GM12878 (cell line): ENCODE results near the gene ING5. TPM values are rescaled to one million over a fixed set of nuclear protein-coding genes. Genes with fewer than 3 reads are reported as not detected.

ENCODE experiments used
- ATAC-seq: fragments of 200-7000 bp; cut with Tn5 transposase; 3 replicates; pipeline ENCODE4 v1.9.1; 2020; ENCODE audit warnings: mild to moderate bottlenecking, moderate library complexity
- BruUV-seq: library from RNA; stranded (reverse); fragments of 400-500 nt; replicated peaks from 2 replicates; lab custom pipeline; 2021; lab: Mats Ljungman, UMichigan
- CTCF ChIA-PET: fragments of 300-600 bp; sonication (Branson Sonifier 250); formaldehyde crosslinking; extraction: SDS; loops from one replicate; lab custom pipeline; 2021; ENCODE audit warnings: inconsistent platforms; lab: Yijun Ruan, JAX
- POLR2A ChIA-PET: fragments of 350-600 bp; formaldehyde crosslinking; extraction: SDS; loops from one replicate; lab custom pipeline; 2021; ENCODE audit warnings: inconsistent platforms; lab: Charles Lee
- RAD21 ChIA-PET: fragments of 300-600 bp; sonication (Branson Sonifier 250); formaldehyde crosslinking; loops from one replicate; lab custom pipeline; 2023; ENCODE audit warnings: antibody characterized with exemption; ENCODE audit not compliant: unreplicated experiment; lab: Charles Lee
- SMC1A ChIA-PET: fragments of 300-600 bp; sonication (Branson Sonifier 250); formaldehyde crosslinking; loops from one replicate; lab custom pipeline; 2023; ENCODE audit not compliant: unreplicated experiment, uncharacterized antibody; lab: Charles Lee
- DNase-seq: peaks from one replicate; pipeline ENCODE4 v3.0.0-alpha.2; 2011; ENCODE audit warnings: low read depth, low spot score
- FAIRE-seq: peaks from 3 replicates; lab custom pipeline; 2011; peaks lifted over from hg19 to GRCh38; lab: Jason Lieb, UNC
- H2AFZ ChIP-seq: 2 replicates; pipeline ENCODE4 v1.6.0; 2011; ENCODE audit warnings: low read depth, low read length, control low read depth; ENCODE audit not compliant: control insufficient read depth
- H3K27ac ChIP-seq: 2 replicates; pipeline ENCODE4 v1.5.1; 2011; ENCODE audit warnings: control low read depth; ENCODE audit not compliant: control insufficient read depth, insufficient read depth
- H3K27me3 ChIP-seq, 2 experiments: replicated peaks in 1 of 2; 2 replicates each; pipeline versions ENCODE4 v1.6.0 to v1.6.1; 2011; ENCODE audit warnings: low read length in 1 of 2; ENCODE audit not compliant: control insufficient read depth in 2 of 2, insufficient read depth in 2 of 2
- H3K36me3 ChIP-seq, 2 experiments: 2 replicates each; pipeline ENCODE4 v1.5.1; 2011; ENCODE audit warnings: low read length in 1 of 2; ENCODE audit not compliant: control insufficient read depth in 2 of 2, insufficient read depth in 2 of 2
- H3K4me1 ChIP-seq: 2 replicates; pipeline ENCODE4 v1.6.1; 2011; ENCODE audit warnings: mild to moderate bottlenecking, low read length, moderate library complexity, mixed read lengths; ENCODE audit not compliant: control insufficient read depth, insufficient read depth
- H3K4me2 ChIP-seq: 2 replicates; pipeline ENCODE4 v1.6.0; 2011; ENCODE audit warnings: control low read depth; ENCODE audit not compliant: control insufficient read depth, insufficient read depth
- H3K4me3 ChIP-seq: fragments of 200-600 bp; sonication (generic); 2 replicates; pipeline ENCODE4 v1.5.1; 2016
- H3K79me2 ChIP-seq: 2 replicates; pipeline ENCODE4 v1.6.0; 2011; ENCODE audit warnings: low read length; ENCODE audit not compliant: control insufficient read depth, insufficient read depth
- H3K9ac ChIP-seq: 2 replicates; pipeline ENCODE4 v1.8.0; 2011; ENCODE audit warnings: low read length, control low read depth, mixed read lengths; ENCODE audit not compliant: control insufficient read depth, insufficient read depth
- H3K9me3 ChIP-seq: replicated peaks from 3 replicates; pipeline ENCODE4 v1.5.1; 2011; ENCODE audit warnings: mild to moderate bottlenecking, low read length; ENCODE audit not compliant: control insufficient read depth, insufficient read depth
- H4K20me1 ChIP-seq: 2 replicates; pipeline ENCODE4 v1.6.0; 2011; ENCODE audit not compliant: control insufficient read depth, insufficient read depth
- BMI1 ChIP-seq: fragments of 450-650 bp; IDR thresholded peaks from 2 replicates; pipeline ENCODE4 v1.6.1; 2016; ENCODE audit warnings: mild to moderate bottlenecking, moderate library complexity, borderline replicate concordance
- EED ChIP-seq: sonication (generic); IDR thresholded peaks from 2 replicates; pipeline ENCODE4 v1.6.1; 2016; ENCODE audit warnings: antibody characterized with exemption, low read depth
- GABPA ChIP-seq: IDR thresholded peaks from 2 replicates; pipeline ENCODE4 v1.6.1; 2014; ENCODE audit warnings: antibody characterized with exemption, low read depth, mild to moderate bottlenecking, inconsistent platforms
- POLR2A ChIP-seq: IDR thresholded peaks from 2 replicates; pipeline ENCODE4 v1.6.1; 2011; ENCODE audit warnings: low read depth, mild to moderate bottlenecking, low read length
- RBBP5 ChIP-seq: fragments of 200-600 bp; sonication (generic); conservative IDR thresholded peaks from 2 replicates; pipeline ENCODE4 v1.6.1; 2016
- SIN3A ChIP-seq: IDR thresholded peaks from 2 replicates; pipeline ENCODE4 v1.6.1; 2012; ENCODE audit warnings: low read depth, low read length, improper control_type of control experiment
- SMC3 ChIP-seq: IDR thresholded peaks from 2 replicates; pipeline ENCODE4 v1.6.1; 2011; ENCODE audit warnings: low read length, improper control_type of control experiment, borderline replicate concordance
- TAF1 ChIP-seq: IDR thresholded peaks from 2 replicates; pipeline ENCODE4 v1.6.1; 2011; ENCODE audit warnings: mild to moderate bottlenecking, low read depth, low read length, borderline replicate concordance
- ZBTB4 ChIP-seq: fragments of 450-650 bp; formaldehyde crosslinking; IDR thresholded peaks from 2 replicates; pipeline ENCODE4 v1.4.0; 2022; ENCODE audit warnings: mild to moderate bottlenecking, moderate library complexity
- ZNF592 ChIP-seq: fragments of 450-650 bp; IDR thresholded peaks from 2 replicates; pipeline ENCODE4 v1.6.1; 2017; ENCODE audit warnings: mild to moderate bottlenecking, moderate library complexity
- WGBS: methylation state at CpG from one replicate; pipeline ENCODE4 v1.1.6; 2016; ENCODE audit warnings: low lambda C conversion rate; ENCODE audit not compliant: insufficient replicate concordance, insufficient coverage; ENCODE audit errors: missing lambda C conversion rate; 5-methylcytosine and 5-hydroxymethylcytosine counted together
- in situ Hi-C: fragments of 300-500 bp; cut with MboI; formaldehyde crosslinking; loops from 9 replicates; pipeline ENCODE4 v1.14.3; 2018; ENCODE audit warnings: mixed read lengths
- intact Hi-C: fragments of 100-400 bp; cut with micrococcal nuclease; formaldehyde crosslinking; loops from one replicate; pipeline ENCODE4 v1.14.2; 2022; ENCODE audit not compliant: unreplicated experiment
- polyA plus RNA-seq, 11 experiments: library from polyadenylated mRNA; depleted of rRNA in 4 of 11; unstranded in 6 of 11; stranded (reverse) in 5 of 11; fragments of >200 nt; fragmentation: Nextera tagmentation in 4 of 11; fragmentation: Illumina TruSeq in 1 of 11; extraction: Ambion mirVana in 4 of 11; extraction: Trizol in 1 of 11; gene quantifications; 1 replicate in 1 of 11; 2 replicates in 10 of 11; pipeline versions ENCODE4 v1.2.1 to v1.2.3, GENCODE V29; 2011 to 2016; ENCODE audit warnings: inconsistent platforms in 2 of 11, missing spikeins in 2 of 11, low read depth in 1 of 11
- total RNA-seq, 4 experiments: library from RNA; depleted of rRNA in 3 of 4; stranded (reverse); fragments of >200 nt in 3 of 4; fragmentation: Illumina TruSeq in 1 of 4; extraction: Trizol in 1 of 4; gene quantifications; 2 replicates each; pipeline versions ENCODE4 v1.2.1 to v1.2.3, GENCODE V29; 2013 to 2021

The ING5 gene
- total and polyA plus RNA-seq, 10 of the 15 experiments (the other 5 are each of a cell fraction or from before 2014, with no cell fraction given), result 10.0 to 46.1 (median 27.2) TPM

GRCh38 chr2:241767464-241768250, 65.8 kb downstream of the ING5 start:
- H3K27ac ChIP-seq, result no peak overlapping the region
- BruUV-seq, result no TSS peak
- CTCF ChIA-PET, result no interaction called here
- H3K27me3 ChIP-seq, result no peaks in the 10 kb centered on the region
- H2AFZ ChIP-seq, result no peak overlapping the region
- no peaks in the 10 kb centered on the region for H4K20me1 ChIP-seq
- ATAC-seq (no peak), FAIRE-seq (no peak), DNase-seq (no peak)
- SMC1A ChIA-PET, result no interaction called here
- RAD21 ChIA-PET, result no interaction called here
- no peaks in the 10 kb centered on the region for H3K36me3 ChIP-seq
- 88% methylated on average over 32 of the region's 37 CpGs for WGBS
- POLR2A ChIA-PET, result no interaction called here
- H3K4me1 ChIP-seq, result peaks cover 23% of the 10 kb centered on the region
- H3K9me3 ChIP-seq, result no peaks in the 10 kb centered on the region
- H3K79me2 ChIP-seq, result no peaks in the 10 kb centered on the region
- H3K4me3 ChIP-seq, result no peak overlapping the region
- intact Hi-C loops (no loop called here), in situ Hi-C loops (no loop called here)
- TF ChIP-seq SIN3A, result no peak
- TF ChIP-seq POLR2A, result peak; percentile 35; the same call in 1 of the 2 replicates
- no peak overlapping the region for H3K4me2 ChIP-seq
- H3K9ac ChIP-seq, result no peak overlapping the region

- Histone ChIP-seq H2AFZ (no peak overlapping the region), H4K20me1 (no peaks in the 10 kb centered on the region), H3K4me2 (no peak overlapping the region), H3K4me1 (peaks cover 22% of the 10 kb centered on the region), H3K79me2 (no peaks in the 10 kb centered on the region), H3K4me3 (no peak overlapping the region), H3K9ac (no peak overlapping the region), H3K27me3 (no peaks in the 10 kb centered on the region), H3K27ac (no peak overlapping the region), H3K9me3 (no peaks in the 10 kb centered on the region), H3K36me3 (no peaks in the 10 kb centered on the region)
- ChIA-PET POLR2A (no interaction called here), SMC1A (no interaction called here), RAD21 (no interaction called here), CTCF (no interaction called here)
- FAIRE-seq (no peak), DNase-seq (no peak), ATAC-seq (no peak)
- intact Hi-C loops, result no loop called here
- in situ Hi-C loops, result no loop called here
- WGBS, result 90% methylated on average over 23 of the region's 29 CpGs
- BruUV-seq, result no TSS peak
- TF ChIP-seq RBBP5 (no peak), ZBTB4 (no peak), EED (no peak), GABPA (no peak), BMI1 (no peak), SMC3 (no peak), TAF1 (no peak), ZNF592 (no peak)
Observed at GRCh38 chr2:241768251-241768711, 66.4 kb downstream of the ING5 start.
